SJSA1 (cell line): ENCODE measurements around the gene LACTB. TPM values are rescaled to one million over a fixed set of nuclear protein-coding genes. Genes with fewer than 3 reads are reported as not detected.
A peak's percentile ranks its signal among the peaks of the same experiment; 100 is the strongest.

Experiments used
- DNase-seq, 2 experiments: peaks; one replicate each; pipeline ENCODE4 v3.0.0-alpha.2; 2015 to 2020; ENCODE audit warnings: low spot score in 2 of 2, low read depth in 1 of 2
- H3K27ac ChIP-seq: fragments of 250-450 bp; sonication (Bioruptor Pico); 2 replicates; pipeline ENCODE4 v1.5.1; 2020; ENCODE audit warnings: mild to moderate bottlenecking, moderate library complexity
- H3K27me3 ChIP-seq: fragments of 250-450 bp; sonication (Bioruptor Pico); replicated peaks from 2 replicates; pipeline ENCODE4 v1.5.1; 2020; ENCODE audit warnings: mild to moderate bottlenecking, moderate library complexity
- H3K36me3 ChIP-seq: fragments of 250-450 bp; sonication (Bioruptor Pico); 2 replicates; pipeline ENCODE4 v1.5.1; 2020; ENCODE audit warnings: mild to moderate bottlenecking
- H3K4me1 ChIP-seq: fragments of 250-450 bp; sonication (Bioruptor Pico); replicated peaks from 2 replicates; pipeline ENCODE4 v1.6.1; 2021; ENCODE audit warnings: mild to moderate bottlenecking
- H3K4me3 ChIP-seq: fragments of 250-450 bp; sonication (Bioruptor Pico); 2 replicates; pipeline ENCODE4 v1.5.1; 2020; ENCODE audit warnings: mild to moderate bottlenecking
- H3K9me3 ChIP-seq: fragments of 250-450 bp; sonication (Bioruptor Pico); replicated peaks from 2 replicates; pipeline ENCODE4 v1.5.1; 2020; ENCODE audit warnings: mild to moderate bottlenecking
- total RNA-seq: library from RNA; depleted of rRNA; stranded (reverse); fragments of >200 nt; shearing (Covaris generic); gene quantifications from 2 replicates; pipeline ENCODE4 v1.2.3, GENCODE V29; 2014; rRNA removed

LACTB gene, protein sequence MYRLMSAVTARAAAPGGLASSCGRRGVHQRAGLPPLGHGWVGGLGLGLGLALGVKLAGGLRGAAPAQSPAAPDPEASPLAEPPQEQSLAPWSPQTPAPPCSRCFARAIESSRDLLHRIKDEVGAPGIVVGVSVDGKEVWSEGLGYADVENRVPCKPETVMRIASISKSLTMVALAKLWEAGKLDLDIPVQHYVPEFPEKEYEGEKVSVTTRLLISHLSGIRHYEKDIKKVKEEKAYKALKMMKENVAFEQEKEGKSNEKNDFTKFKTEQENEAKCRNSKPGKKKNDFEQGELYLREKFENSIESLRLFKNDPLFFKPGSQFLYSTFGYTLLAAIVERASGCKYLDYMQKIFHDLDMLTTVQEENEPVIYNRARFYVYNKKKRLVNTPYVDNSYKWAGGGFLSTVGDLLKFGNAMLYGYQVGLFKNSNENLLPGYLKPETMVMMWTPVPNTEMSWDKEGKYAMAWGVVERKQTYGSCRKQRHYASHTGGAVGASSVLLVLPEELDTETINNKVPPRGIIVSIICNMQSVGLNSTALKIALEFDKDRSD
- total RNA-seq = 71.8 and 100 TPM in 2 replicates

DNA sequence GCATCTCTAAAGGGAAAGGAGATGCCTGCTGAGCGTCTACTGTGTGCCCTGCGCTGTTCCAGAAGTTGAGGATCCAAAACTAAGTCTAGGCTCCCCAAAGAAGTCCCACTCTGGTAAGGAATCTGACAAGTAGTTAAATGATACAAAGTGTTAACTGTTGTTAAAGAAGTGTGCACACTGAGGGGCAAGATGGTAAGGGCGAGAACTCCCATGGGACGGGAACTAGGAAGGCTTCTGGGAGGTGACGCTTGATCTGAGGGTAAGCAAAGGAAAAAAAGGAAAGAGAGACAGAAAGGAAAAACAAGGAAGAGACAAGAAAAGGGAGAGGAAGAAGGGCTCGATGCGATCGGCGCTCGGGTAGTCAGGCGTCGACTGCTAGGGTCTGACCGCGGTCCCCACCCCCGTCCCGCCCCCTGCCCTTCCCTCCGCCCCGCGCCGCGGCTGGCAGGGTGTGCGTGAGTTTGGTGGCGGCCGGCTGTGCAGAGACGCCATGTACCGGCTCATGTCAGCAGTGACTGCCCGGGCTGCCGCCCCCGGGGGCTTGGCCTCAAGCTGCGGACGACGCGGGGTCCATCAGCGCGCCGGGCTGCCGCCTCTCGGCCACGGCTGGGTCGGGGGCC is at the start of gene LACTB:
Gene LACTB, plus strand, starts transcription at position 480 of the 620 bp plus-strand sequence. Its CDS starts 11 bp downstream, at position 491.
- DNase-seq = peak; percentile 66 to 90
- peaks cover 28% of the 10 kb centered on the region for H3K36me3 ChIP-seq

DNA sequence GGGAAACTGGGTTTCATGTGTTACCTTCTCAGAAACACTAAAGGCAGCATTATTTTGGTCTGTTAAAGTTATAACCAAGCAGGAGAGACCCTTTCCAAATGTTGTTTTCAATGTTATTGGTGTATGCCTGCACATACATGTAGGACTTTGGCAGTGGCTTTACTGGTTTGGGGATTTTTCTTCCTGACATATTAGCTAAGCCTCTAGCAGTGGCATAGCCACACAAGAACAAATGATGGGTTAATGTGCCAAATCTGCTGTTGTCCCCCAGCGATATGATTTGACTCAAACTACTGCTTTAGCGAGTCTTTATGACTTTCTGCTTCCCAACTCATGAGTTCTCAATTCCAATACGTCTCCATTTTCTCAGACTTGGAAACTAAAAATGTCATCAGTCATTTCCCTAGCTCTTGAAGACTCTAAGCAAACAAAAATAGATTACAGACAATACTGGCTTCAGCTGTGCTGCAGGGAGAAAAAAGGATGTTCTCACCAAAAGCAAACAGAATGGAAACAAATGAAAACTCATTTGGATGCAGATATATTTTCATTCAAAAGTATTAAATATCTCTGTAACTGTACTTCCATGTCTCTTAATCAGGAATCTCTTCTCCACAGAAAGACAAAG is 49.5 kb upstream of the LACTB start:
- no peaks in the 10 kb centered on the region for H3K9me3 ChIP-seq
- H3K27me3 ChIP-seq = no peaks in the 10 kb centered on the region; the same call in 1 of the 2 replicates
- peaks cover 59% of the 10 kb centered on the region for H3K36me3 ChIP-seq
- H3K27ac ChIP-seq = no peak overlapping the region; the same call in 1 of the 2 replicates
- no peak for DNase-seq
- H3K4me1 ChIP-seq = peaks cover 21% of the 10 kb centered on the region
- H3K4me3 ChIP-seq = no peak overlapping the region

More for the DNA sequence above, at the start of gene LACTB:
- Histone ChIP-seq H3K4me1 (peaks cover 19% of the 10 kb centered on the region), H3K4me3 (peak within 1 kb of the TSS; percentile 97), H3K27me3 (no peaks in the 10 kb centered on the region), H3K27ac (peak within 1 kb of the TSS; percentile 77), H3K9me3 (peaks cover 6% of the 10 kb centered on the region; the same call in 1 of the 2 replicates)

- H3K27me3 ChIP-seq = no peaks in the 10 kb centered on the region; the same call in 1 of the 2 replicates
- H3K4me3 ChIP-seq = no peak overlapping the region
- DNase-seq = no peak
- H3K9me3 ChIP-seq = no peaks in the 10 kb centered on the region
- H3K27ac ChIP-seq = no peak overlapping the region
- H3K36me3 ChIP-seq = peaks cover 52% of the 10 kb centered on the region
- H3K4me1 ChIP-seq = peaks cover 21% of the 10 kb centered on the region
These were observed 48.8 kb upstream of the LACTB start for GRCh38 chr15:63072809-63073277.

GRCh38 chr15:63073497-63074172 is 48.0 kb upstream of the LACTB start:
- H3K9me3 ChIP-seq = no peaks in the 10 kb centered on the region
- no peak overlapping the region for H3K4me3 ChIP-seq
- peaks cover 44% of the 10 kb centered on the region for H3K36me3 ChIP-seq
- H3K4me1 ChIP-seq = peaks cover 21% of the 10 kb centered on the region
- no peaks in the 10 kb centered on the region; the same call in 1 of the 2 replicates for H3K27me3 ChIP-seq
- H3K27ac ChIP-seq = no peak overlapping the region
- DNase-seq = no peak

- no peak for DNase-seq
- Histone ChIP-seq H3K27ac (no peak overlapping the region; the same call in 1 of the 2 replicates), H3K9me3 (no peaks in the 10 kb centered on the region), H3K4me3 (no peak overlapping the region), H3K4me1 (peaks cover 29% of the 10 kb centered on the region), H3K36me3 (peaks cover 27% of the 10 kb centered on the region), H3K27me3 (no peaks in the 10 kb centered on the region; the same call in 1 of the 2 replicates)
These were observed 46.4 kb upstream of the LACTB start for GRCh38 chr15:63075015-63075983.

GRCh38 chr15:63075984-63076713 is 45.5 kb upstream of the LACTB start:
- DNase-seq = no peak
- H3K9me3 ChIP-seq = no peaks in the 10 kb centered on the region
- no peak overlapping the region for H3K4me3 ChIP-seq
- H3K36me3 ChIP-seq = peaks cover 18% of the 10 kb centered on the region
- no peak overlapping the region for H3K27ac ChIP-seq
- H3K27me3 ChIP-seq = no peaks in the 10 kb centered on the region; the same call in 1 of the 2 replicates
- peaks cover 32% of the 10 kb centered on the region for H3K4me1 ChIP-seq

GRCh38 chr15:63076714-63077046 is 45.0 kb upstream of the LACTB start:
- peaks cover 13% of the 10 kb centered on the region for H3K36me3 ChIP-seq
- no peak overlapping the region for H3K27ac ChIP-seq
- H3K4me3 ChIP-seq = no peak overlapping the region

GRCh38 chr15:63077952-63078351 is 43.7 kb upstream of the LACTB start:
- no peak overlapping the region for H3K4me3 ChIP-seq
- no peak for DNase-seq
- H3K4me1 ChIP-seq = peaks cover 27% of the 10 kb centered on the region
- peaks cover under 1% of the 10 kb centered on the region; the same call in 1 of the 2 replicates for H3K36me3 ChIP-seq
- no peaks in the 10 kb centered on the region for H3K27me3 ChIP-seq
- no peaks in the 10 kb centered on the region for H3K9me3 ChIP-seq
- no peak overlapping the region for H3K27ac ChIP-seq

More at GRCh38 chr15:63076714-63077046, 45.0 kb upstream of the LACTB start:
- H3K27me3 ChIP-seq = no peaks in the 10 kb centered on the region; the same call in 1 of the 2 replicates
- DNase-seq = no peak
- peaks cover 32% of the 10 kb centered on the region for H3K4me1 ChIP-seq
- no peaks in the 10 kb centered on the region for H3K9me3 ChIP-seq

- H3K27me3 ChIP-seq = no peaks in the 10 kb centered on the region
- DNase-seq = peak in 1 of 2 experiments; percentile 55
- H3K27ac ChIP-seq = no peak overlapping the region; the same call in 1 of the 2 replicates
- no peak overlapping the region for H3K4me3 ChIP-seq
- H3K4me1 ChIP-seq = peaks cover 24% of the 10 kb centered on the region
- H3K36me3 ChIP-seq = no peaks in the 10 kb centered on the region
- no peaks in the 10 kb centered on the region for H3K9me3 ChIP-seq
These were observed 41.6 kb upstream of the LACTB start for GRCh38 chr15:63079947-63080626.

- DNase-seq = no peak
- H3K4me1 ChIP-seq = peaks cover 18% of the 10 kb centered on the region
These were observed 40.9 kb upstream of the LACTB start for GRCh38 chr15:63080634-63081250.

GRCh38 chr15:63082366-63082765 is 39.3 kb upstream of the LACTB start:
- peaks cover 22% of the 10 kb centered on the region for H3K4me1 ChIP-seq

More at GRCh38 chr15:63080634-63081250, 40.9 kb upstream of the LACTB start:
- no peak overlapping the region for H3K27ac ChIP-seq
- H3K36me3 ChIP-seq = no peaks in the 10 kb centered on the region
- no peak overlapping the region for H3K4me3 ChIP-seq
- H3K27me3 ChIP-seq = no peaks in the 10 kb centered on the region
- no peaks in the 10 kb centered on the region for H3K9me3 ChIP-seq

More at GRCh38 chr15:63082366-63082765, 39.3 kb upstream of the LACTB start:
- Histone ChIP-seq H3K4me3 (no peak overlapping the region), H3K27ac (no peak overlapping the region), H3K36me3 (no peaks in the 10 kb centered on the region), H3K27me3 (no peaks in the 10 kb centered on the region), H3K9me3 (no peaks in the 10 kb centered on the region)
- DNase-seq = no peak
